CD14-positive monocyte (primary cell): ENCODE data around the gene ATP8B3. TPM values are rescaled to one million over a fixed set of nuclear protein-coding genes. Genes with fewer than 3 reads are reported as not detected.

ENCODE experiments used
- DNase-seq, 3 donors: peaks; one replicate each; pipeline ENCODE4 v3.0.0-alpha.2; 2011 to 2022
- H2AFZ ChIP-seq: 2 replicates; pipeline ENCODE4 v1.6.0; 2012; ENCODE audit warnings: mild to moderate bottlenecking, low read depth, low read length, inconsistent platforms; ENCODE audit not compliant: insufficient read depth, poor library complexity, severe bottlenecking
- H3K27ac ChIP-seq, 2 donors: 1 replicate in 1 of 2; 2 replicates in 1 of 2; pipeline ENCODE4 v1.5.1; 2012 to 2013; ENCODE audit warnings: low read length in 2 of 2, control low read depth in 1 of 2, inconsistent platforms in 1 of 2, low read depth in 1 of 2, mild to moderate bottlenecking in 1 of 2
- H3K27me3 ChIP-seq, 2 donors: one replicate each; pipeline versions ENCODE4 v1.6.0 to v1.6.1; 2011 to 2013; ENCODE audit warnings: low read length in 2 of 2; ENCODE audit not compliant: control insufficient read depth in 2 of 2, insufficient read depth in 2 of 2
- H3K36me3 ChIP-seq, 2 donors: replicated peaks in 1 of 2; 1 replicate in 1 of 2; 2 replicates in 1 of 2; pipeline versions ENCODE4 v1.5.1 to v1.6.1; 2012 to 2013; ENCODE audit warnings: low read length in 2 of 2, control low read depth in 1 of 2, inconsistent platforms in 1 of 2, mild to moderate bottlenecking in 1 of 2; ENCODE audit not compliant: insufficient read depth in 2 of 2, control insufficient read depth in 1 of 2
- H3K4me1 ChIP-seq, 2 donors: 1 replicate in 1 of 2; 2 replicates in 1 of 2; pipeline versions ENCODE4 v1.5.1 to v1.6.1; 2012 to 2013; ENCODE audit warnings: low read length in 2 of 2, control low read depth in 1 of 2, inconsistent platforms in 1 of 2, mild to moderate bottlenecking in 1 of 2, moderate library complexity in 1 of 2; ENCODE audit not compliant: insufficient read depth in 2 of 2, control insufficient read depth in 1 of 2
- H3K4me2 ChIP-seq: replicated peaks from 2 replicates; pipeline ENCODE3; 2012; ENCODE audit warnings: low read length, moderate library complexity, mild to moderate bottlenecking; ENCODE audit not compliant: poor library complexity, severe bottlenecking; ENCODE audit errors: extremely low read depth
- H3K4me3 ChIP-seq, 3 experiments: fragments of 200-600 bp in 1 of 3; sonication (generic) in 1 of 3; replicated peaks in 1 of 3; 1 replicate in 2 of 3; 2 replicates in 1 of 3; pipeline ENCODE4 v1.5.1; 2011 to 2013; ENCODE audit warnings: low read length in 3 of 3, mild to moderate bottlenecking in 3 of 3, control low read depth in 2 of 3, low read depth in 2 of 3, inconsistent platforms in 1 of 3, moderate library complexity in 1 of 3
- H3K79me2 ChIP-seq: 2 replicates; pipeline ENCODE4 v1.6.0; 2012; ENCODE audit warnings: mild to moderate bottlenecking, control low read depth, inconsistent platforms, low read length, moderate library complexity; ENCODE audit not compliant: insufficient read depth
- H3K9ac ChIP-seq: 2 replicates; pipeline ENCODE4 v1.6.0; 2017; ENCODE audit warnings: low read length, mild to moderate bottlenecking; ENCODE audit not compliant: insufficient read depth, poor library complexity, severe bottlenecking
- H3K9me3 ChIP-seq, 2 donors: replicated peaks in 1 of 2; 1 replicate in 1 of 2; 2 replicates in 1 of 2; pipeline versions ENCODE4 v1.5.1 to v1.6.1; 2012 to 2013; ENCODE audit warnings: low read length in 2 of 2, control low read depth in 1 of 2; ENCODE audit not compliant: control insufficient read depth in 1 of 2, insufficient read depth in 1 of 2
- H4K20me1 ChIP-seq: 2 replicates; pipeline ENCODE4 v1.6.0; 2012; ENCODE audit warnings: mild to moderate bottlenecking, low read length, control low read depth, moderate library complexity; ENCODE audit not compliant: insufficient read depth
- H3K27ac Mint-ChIP-seq, 7 donors: one replicate each; pipeline ENCODE4 v1.8.0; 2020; ENCODE audit warnings: mild to moderate bottlenecking in 7 of 7, mixed read lengths in 7 of 7, moderate library complexity in 6 of 7, inconsistent platforms in 2 of 7
- H3K27me3 Mint-ChIP-seq, 3 donors: one replicate each; pipeline ENCODE4 v1.8.0; 2021 to 2022; ENCODE audit warnings: low read depth in 3 of 3, mild to moderate bottlenecking in 3 of 3, mixed read lengths in 3 of 3, moderate library complexity in 3 of 3, inconsistent platforms in 1 of 3
- H3K36me3 Mint-ChIP-seq, 2 donors: one replicate each; pipeline ENCODE4 v1.8.0; 2020; ENCODE audit warnings: mixed read lengths in 2 of 2, inconsistent platforms in 1 of 2, mild to moderate bottlenecking in 1 of 2
- H3K4me1 Mint-ChIP-seq: one replicate; pipeline ENCODE4 v1.8.0; 2020; ENCODE audit warnings: mild to moderate bottlenecking, mixed read lengths
- H3K4me3 Mint-ChIP-seq, 2 donors: one replicate each; pipeline ENCODE4 v1.8.0; 2020; ENCODE audit warnings: mild to moderate bottlenecking in 2 of 2, mixed read lengths in 2 of 2, moderate library complexity in 1 of 2
- H3K9me3 Mint-ChIP-seq, 7 donors: one replicate each; pipeline ENCODE4 v1.8.0; 2020 to 2022; ENCODE audit warnings: mixed read lengths in 7 of 7, mild to moderate bottlenecking in 6 of 7, moderate library complexity in 6 of 7, inconsistent platforms in 2 of 7
- CTCF ChIP-seq: fragments of 200-600 bp; IDR thresholded peaks from one replicate; pipeline ENCODE4 v1.8.0; 2022; ENCODE audit warnings: antibody characterized with exemption, mild to moderate bottlenecking
- WGBS: methylation state at CpG from one replicate; pipeline ENCODE4 v1.1.5; 2013; ENCODE audit warnings: missing lambda C conversion rate; ENCODE audit not compliant: insufficient coverage; 5-methylcytosine and 5-hydroxymethylcytosine counted together
- intact Hi-C, 2 donors: fragments of 100-400 bp; cut with micrococcal nuclease; formaldehyde crosslinking; loops; one replicate each; pipeline versions ENCODE4 v1.15.0 to v1.15.1; 2023
- polyA plus RNA-seq, 3 donors: library from polyadenylated mRNA; depleted of rRNA in 1 of 3; unstranded in 2 of 3; stranded (reverse) in 1 of 3; fragments of 300-500 nt in 2 of 3; fragments of >200 nt in 1 of 3; fragmentation: Illumina TruSeq in 2 of 3; gene quantifications; 1 replicate in 2 of 3; 2 replicates in 1 of 3; pipeline ENCODE4 v1.2.3, GENCODE V29; 2012 to 2021

ATP8B3 gene
- polyA plus RNA-seq, 3 donors: 1.6 to 8.2 (median 1.8) TPM

- H3K27ac Mint-ChIP-seq: no peak overlapping the region
Observed at GRCh38 chr19:1818549-1819195, 6.6 kb upstream of the ATP8B3 start.

GRCh38 chr19:1817553-1818179, 5.6 kb upstream of the ATP8B3 start:
- H3K27me3 ChIP-seq: no peaks in the 10 kb centered on the region
- H3K9ac ChIP-seq: no peak overlapping the region
- peaks cover 49% of the 10 kb centered on the region for H4K20me1 ChIP-seq
- no peak overlapping the region for H3K4me2 ChIP-seq
- no peak overlapping the region for H3K4me3 ChIP-seq
- H3K27ac Mint-ChIP-seq: peak overlapping the region in 1 of 7 donors; percentile 18
- H3K27me3 Mint-ChIP-seq: no peaks in the 10 kb centered on the region
- H3K4me1 ChIP-seq: peaks cover 11 to 13% of the 10 kb centered on the region in 2 donors
- TF ChIP-seq CTCF: no peak
- 95% methylated on average over 24 of the region's 25 CpGs for WGBS
- H3K79me2 ChIP-seq: no peaks in the 10 kb centered on the region
- no peak for DNase-seq
- no peak overlapping the region for H2AFZ ChIP-seq
- H3K4me3 Mint-ChIP-seq: no peak overlapping the region
- no peak overlapping the region for H3K27ac ChIP-seq
- intact Hi-C loops: no loop called here
- no peaks in the 10 kb centered on the region for H3K9me3 Mint-ChIP-seq
- H3K4me1 Mint-ChIP-seq: peaks cover 11% of the 10 kb centered on the region
- H3K9me3 ChIP-seq: no peaks in the 10 kb centered on the region
- peaks cover 50 to 72% of the 10 kb centered on the region in 2 donors for H3K36me3 Mint-ChIP-seq
- H3K36me3 ChIP-seq: peaks cover 74 to 75% of the 10 kb centered on the region in 2 donors

More at GRCh38 chr19:1818549-1819195, 6.6 kb upstream of the ATP8B3 start:
- peaks cover 1 to 3% of the 10 kb centered on the region in 2 donors for H3K4me1 ChIP-seq
- intact Hi-C loops: no loop called here
- peaks cover 57% of the 10 kb centered on the region for H4K20me1 ChIP-seq
- H3K9me3 ChIP-seq: no peaks in the 10 kb centered on the region
- no peak overlapping the region for H3K4me3 Mint-ChIP-seq
- peaks cover 0 to 1% (median 0%) of the 10 kb centered on the region in 3 donors for H3K27me3 Mint-ChIP-seq
- no peaks in the 10 kb centered on the region for H3K79me2 ChIP-seq
- no peak overlapping the region for H3K4me3 ChIP-seq
- WGBS: 97% methylated on average over 26 of the region's 33 CpGs
- no peaks in the 10 kb centered on the region for H3K9me3 Mint-ChIP-seq
- H3K9ac ChIP-seq: no peak overlapping the region
- no peak for DNase-seq
- H3K36me3 ChIP-seq: peaks cover 83 to 85% of the 10 kb centered on the region in 2 donors
- no peak overlapping the region for H2AFZ ChIP-seq
- H3K36me3 Mint-ChIP-seq: peaks cover 53 to 79% of the 10 kb centered on the region in 2 donors
- peaks cover 2% of the 10 kb centered on the region for H3K4me1 Mint-ChIP-seq
- H3K27ac ChIP-seq: no peak overlapping the region
- no peak for TF ChIP-seq CTCF
- H3K4me2 ChIP-seq: no peak overlapping the region
- H3K27me3 ChIP-seq: no peaks in the 10 kb centered on the region
